B cell (primary cell): ENCODE results near the gene CKMT2. TPM values are rescaled to one million over a fixed set of nuclear protein-coding genes. Genes with fewer than 3 reads are reported as not detected.

Source experiments
- ATAC-seq: fragments of 200-7000 bp; cut with Tn5 transposase; one replicate; pipeline ENCODE4 v1.10.0; 2021; ENCODE audit warnings: low read depth, mild to moderate bottlenecking, moderate number of reproducible peaks, moderate library complexity
- CTCF ChIA-PET: fragments of 350-600 bp; sonication (Branson Sonifier 250); formaldehyde crosslinking; loops from one replicate; lab custom pipeline; 2021; ENCODE audit warnings: antibody characterized with exemption, inconsistent platforms; lab: Charles Lee
- POLR2A ChIA-PET: fragments of 350-600 bp; sonication (Branson Sonifier 250); formaldehyde crosslinking; loops from one replicate; lab custom pipeline; 2021; ENCODE audit warnings: antibody characterized with exemption; lab: Charles Lee
- DNase-seq: peaks from one replicate; pipeline ENCODE4 v3.0.0; 2013
- H2AFZ ChIP-seq: 2 replicates; pipeline ENCODE4 v1.6.1; 2012; ENCODE audit warnings: mild to moderate bottlenecking, low read depth, low read length; ENCODE audit not compliant: insufficient read depth, poor library complexity, severe bottlenecking
- H3K27ac ChIP-seq, 2 donors: 1 replicate in 1 of 2; 2 replicates in 1 of 2; pipeline ENCODE4 v1.5.1; 2012 to 2013; ENCODE audit warnings: low read length in 2 of 2, mild to moderate bottlenecking in 2 of 2, moderate library complexity in 1 of 2
- H3K27me3 ChIP-seq, 4 experiments: fragments of 200-600 bp in 1 of 4; sonication (generic) in 1 of 4; replicated peaks in 1 of 4; 1 replicate in 2 of 4; 2 replicates in 2 of 4; pipeline versions ENCODE4 v1.6.1 to v1.7.0; 2013 to 2016; ENCODE audit warnings: low read length in 3 of 4, mild to moderate bottlenecking in 2 of 4, mixed read lengths in 1 of 4, moderate library complexity in 1 of 4; ENCODE audit not compliant: insufficient read depth in 4 of 4, control insufficient read depth in 3 of 4; ENCODE audit errors: control extremely low read depth in 1 of 4
- H3K36me3 ChIP-seq, 2 experiments: replicated peaks in 1 of 2; 1 replicate in 1 of 2; 2 replicates in 1 of 2; pipeline versions ENCODE4 v1.6.1 to v1.7.1; 2013; ENCODE audit warnings: low read length in 1 of 2; ENCODE audit not compliant: insufficient read depth in 2 of 2, control insufficient read depth in 1 of 2; ENCODE audit errors: control extremely low read depth in 1 of 2, extremely low read depth in 1 of 2
- H3K4me1 ChIP-seq, 2 donors: fragments of 200-600 bp in 1 of 2; sonication (generic) in 1 of 2; 1 replicate in 1 of 2; 2 replicates in 1 of 2; pipeline versions ENCODE4 v1.5.1 to v1.6.1; 2013 to 2017; ENCODE audit warnings: low read length in 2 of 2; ENCODE audit not compliant: control insufficient read depth in 2 of 2, insufficient read depth in 2 of 2
- H3K4me2 ChIP-seq: replicated peaks from 2 replicates; pipeline ENCODE3; 2012; ENCODE audit warnings: mild to moderate bottlenecking, low read depth, low read length; ENCODE audit not compliant: poor library complexity, severe bottlenecking
- H3K4me3 ChIP-seq, 5 experiments: fragments of 200-600 bp in 1 of 5; sonication (generic) in 1 of 5; 1 replicate in 3 of 5; 2 replicates in 2 of 5; pipeline versions ENCODE4 v1.5.1 to v1.7.0; 2011 to 2016; ENCODE audit warnings: low read length in 4 of 5, mild to moderate bottlenecking in 4 of 5, low read depth in 2 of 5, control low read depth in 1 of 5, moderate library complexity in 1 of 5; ENCODE audit not compliant: insufficient read depth in 1 of 5; ENCODE audit errors: control extremely low read depth in 1 of 5, extremely low read depth in 1 of 5
- H3K79me2 ChIP-seq: fragments of 200-600 bp; sonication (generic); one replicate; pipeline ENCODE4 v1.6.0; 2016; ENCODE audit warnings: low read length; ENCODE audit not compliant: control insufficient read depth, insufficient read depth
- H3K9ac ChIP-seq: fragments of 200-600 bp; sonication (generic); 2 replicates; pipeline ENCODE4 v1.6.1; 2017; ENCODE audit warnings: mild to moderate bottlenecking, low read length, moderate library complexity
- H3K9me3 ChIP-seq, 3 donors: one replicate each; pipeline versions ENCODE4 v1.6.1 to v1.7.1; 2013; ENCODE audit warnings: low read length in 2 of 3; ENCODE audit not compliant: control insufficient read depth in 2 of 3, insufficient read depth in 1 of 3; ENCODE audit errors: control extremely low read depth in 1 of 3
- H4K20me1 ChIP-seq: 2 replicates; pipeline ENCODE4 v1.6.0; 2012; ENCODE audit warnings: mild to moderate bottlenecking, low read length; ENCODE audit not compliant: insufficient read depth, control insufficient read depth, poor library complexity, severe bottlenecking
- H3K27ac Mint-ChIP-seq: one replicate; pipeline ENCODE4 v1.8.0; 2021; ENCODE audit warnings: mixed read lengths
- H3K27me3 Mint-ChIP-seq: one replicate; pipeline ENCODE4 v1.8.0; 2021; ENCODE audit warnings: mixed read lengths
- H3K4me1 Mint-ChIP-seq: one replicate; pipeline ENCODE4 v1.8.0; 2021; ENCODE audit warnings: mixed read lengths
- H3K4me3 Mint-ChIP-seq: one replicate; pipeline ENCODE4 v1.8.0; 2021; ENCODE audit warnings: mixed read lengths
- H3K9me3 Mint-ChIP-seq: one replicate; pipeline ENCODE4 v1.8.0; 2022; ENCODE audit warnings: mixed read lengths; ENCODE audit not compliant: insufficient read depth
- EZH2 ChIP-seq: IDR thresholded peaks from 2 replicates; pipeline ENCODE4 v1.6.1; 2012; ENCODE audit warnings: borderline replicate concordance, low read depth, mild to moderate bottlenecking, moderate library complexity, low read length; ENCODE audit not compliant: insufficient read depth, poor library complexity, severe bottlenecking
- WGBS: methylation state at CpG from one replicate; pipeline ENCODE4 v1.1.5; 2013; ENCODE audit warnings: missing lambda C conversion rate; ENCODE audit not compliant: insufficient coverage; 5-methylcytosine and 5-hydroxymethylcytosine counted together
- intact Hi-C: fragments of 100-400 bp; cut with micrococcal nuclease; formaldehyde crosslinking; loops from one replicate; pipeline ENCODE4 v1.10.0; 2022
- polyA plus RNA-seq: library from polyadenylated mRNA; depleted of rRNA; stranded (reverse); fragments of >200 nt; gene quantifications from 2 replicates; pipeline ENCODE4 v1.2.3, GENCODE V29; 2012
- total RNA-seq, 2 donors: library from RNA; stranded (reverse); fragments of 120-200 nt in 1 of 2; gene quantifications; 1 replicate in 1 of 2; 2 replicates in 1 of 2; pipeline versions ENCODE4 v1.2.3 to v1.2.4, GENCODE V29; 2013 to 2022
- TF ChIP-seq, protein P1 (sequence below): fragments of 200-600 bp; IDR thresholded peaks from one replicate; pipeline ENCODE4 v1.8.0; 2022; ENCODE audit warnings: antibody characterized with exemption, mild to moderate bottlenecking

Gene CKMT2
- total and polyA plus RNA-seq, 2 donors (not counting 1 experiment from before 2014, with no cell fraction given) = not detected

DNA sequence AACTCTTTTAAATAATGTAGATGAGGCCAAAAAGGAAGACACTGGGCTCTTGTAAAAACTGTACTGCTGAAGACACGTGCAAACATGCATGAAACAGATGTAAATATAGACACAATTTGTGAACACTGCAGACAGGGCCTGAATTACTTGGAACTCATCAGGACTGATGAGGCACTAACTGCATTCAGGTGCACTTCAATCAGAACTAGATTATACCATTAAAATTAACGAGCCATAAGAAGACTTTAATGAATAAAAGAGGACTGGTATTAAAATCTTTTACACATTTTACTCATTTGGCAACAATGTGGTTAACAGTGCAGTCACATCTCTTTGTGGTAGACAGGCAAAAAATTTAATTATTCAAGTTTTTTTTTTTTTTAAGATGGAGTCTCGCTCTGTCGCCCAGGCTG is 54.9 kb downstream of the CKMT2 start:
- Mint-ChIP-seq H3K27ac (no peak overlapping the region), H3K9me3 (peaks cover 10% of the 10 kb centered on the region), H3K4me1 (peaks cover 25% of the 10 kb centered on the region), H3K4me3 (no peak overlapping the region), H3K27me3 (no peaks in the 10 kb centered on the region)
- POLR2A ChIA-PET = no interaction called here
- CTCF ChIA-PET = interaction anchor here (1.1 kb wide), 1 partner anchor 11 kb away, joined by 5 read pairs; no protein-coding TSS in a partner anchor
- no peak for TF ChIP-seq EZH2
- TF ChIP-seq, protein P1, sequence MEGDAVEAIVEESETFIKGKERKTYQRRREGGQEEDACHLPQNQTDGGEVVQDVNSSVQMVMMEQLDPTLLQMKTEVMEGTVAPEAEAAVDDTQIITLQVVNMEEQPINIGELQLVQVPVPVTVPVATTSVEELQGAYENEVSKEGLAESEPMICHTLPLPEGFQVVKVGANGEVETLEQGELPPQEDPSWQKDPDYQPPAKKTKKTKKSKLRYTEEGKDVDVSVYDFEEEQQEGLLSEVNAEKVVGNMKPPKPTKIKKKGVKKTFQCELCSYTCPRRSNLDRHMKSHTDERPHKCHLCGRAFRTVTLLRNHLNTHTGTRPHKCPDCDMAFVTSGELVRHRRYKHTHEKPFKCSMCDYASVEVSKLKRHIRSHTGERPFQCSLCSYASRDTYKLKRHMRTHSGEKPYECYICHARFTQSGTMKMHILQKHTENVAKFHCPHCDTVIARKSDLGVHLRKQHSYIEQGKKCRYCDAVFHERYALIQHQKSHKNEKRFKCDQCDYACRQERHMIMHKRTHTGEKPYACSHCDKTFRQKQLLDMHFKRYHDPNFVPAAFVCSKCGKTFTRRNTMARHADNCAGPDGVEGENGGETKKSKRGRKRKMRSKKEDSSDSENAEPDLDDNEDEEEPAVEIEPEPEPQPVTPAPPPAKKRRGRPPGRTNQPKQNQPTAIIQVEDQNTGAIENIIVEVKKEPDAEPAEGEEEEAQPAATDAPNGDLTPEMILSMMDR = no peak
- no CpG with 5 or more reads among the region's 4 CpGs for whole genome bisulfite sequencing
- no peaks in the 10 kb centered on the region for H3K36me3 ChIP-seq
- no peak overlapping the region for H2AFZ ChIP-seq
- H3K4me1 ChIP-seq = peaks cover 4 to 7% of the 10 kb centered on the region in 2 donors
- H3K27ac ChIP-seq = no peak overlapping the region
- H3K9me3 ChIP-seq = peaks cover 2 to 19% (median 17%) of the 10 kb centered on the region in 3 donors
- H3K4me3 ChIP-seq = no peak overlapping the region
- no peak overlapping the region for H3K4me2 ChIP-seq
- ATAC-seq = no peak
- peaks cover 51% of the 10 kb centered on the region for H3K79me2 ChIP-seq
- no peaks in the 10 kb centered on the region for H4K20me1 ChIP-seq
- no peaks in the 10 kb centered on the region for H3K27me3 ChIP-seq
- intact Hi-C loops = no loop called here
- no peak for DNase-seq
- H3K9ac ChIP-seq = no peak overlapping the region

DNA sequence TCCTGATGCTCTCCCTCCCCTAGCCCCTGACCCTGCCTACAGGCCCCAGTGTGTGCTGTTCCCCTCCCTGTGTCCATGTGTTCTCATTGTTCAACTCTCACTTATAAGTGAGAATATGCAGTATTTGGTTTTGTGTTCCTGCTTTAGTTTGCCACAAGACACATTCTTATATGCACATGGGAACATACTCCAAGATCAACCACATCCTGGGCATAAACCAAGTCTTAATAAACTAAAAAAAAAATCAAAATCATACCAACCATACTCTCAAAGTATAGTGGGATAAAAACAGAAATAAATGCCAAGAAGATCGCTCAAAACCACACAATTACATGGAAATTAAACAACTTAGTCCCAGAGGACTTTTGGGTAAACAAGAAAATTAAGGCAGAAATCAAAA is 57.0 kb downstream of the CKMT2 start:
- intact Hi-C loops = loop anchor here (10.0 kb wide), 1 partner anchor 605 kb away; no protein-coding TSS in a partner anchor
- no peaks in the 10 kb centered on the region for H4K20me1 ChIP-seq
- no peak overlapping the region for H3K4me2 ChIP-seq
- H3K27me3 ChIP-seq = no peaks in the 10 kb centered on the region
- Mint-ChIP-seq H3K27ac (no peak overlapping the region), H3K27me3 (no peaks in the 10 kb centered on the region), H3K4me1 (peaks cover 27% of the 10 kb centered on the region), H3K4me3 (no peak overlapping the region), H3K9me3 (peaks cover 18% of the 10 kb centered on the region)
- no peak overlapping the region for H3K27ac ChIP-seq
- H2AFZ ChIP-seq = no peak overlapping the region
- H3K4me1 ChIP-seq = peaks cover 4 to 7% of the 10 kb centered on the region in 2 donors
- H3K79me2 ChIP-seq = peaks cover 50% of the 10 kb centered on the region
- DNase-seq (no peak), ATAC-seq (no peak)
- ChIA-PET POLR2A (no interaction called here), CTCF (interaction anchor here (0.6 to 2.3 kb wide), 2 partner anchors 9 to 12 kb away, joined by 4 to 9 read pairs; no protein-coding TSS in a partner anchor)
- TF ChIP-seq, protein P1 = no peak
- TF ChIP-seq EZH2 = no peak
- no peaks in the 10 kb centered on the region for H3K36me3 ChIP-seq
- no peak overlapping the region for H3K4me3 ChIP-seq
- no peak overlapping the region for H3K9ac ChIP-seq
- peaks cover 3 to 25% (median 19%) of the 10 kb centered on the region in 3 donors for H3K9me3 ChIP-seq
- no CpG with 5 or more reads among the region's 1 CpG for WGBS
